Panc1 (cell line): ENCODE results near the gene CCR9. TPM values are rescaled to one million over a fixed set of nuclear protein-coding genes. Genes with fewer than 3 reads are reported as not detected.

Source experiments
- ATAC-seq: fragments of 200-7000 bp; cut with Tn5 transposase; 2 replicates; pipeline ENCODE4 v1.9.1; 2020; ENCODE audit warnings: mild to moderate bottlenecking, moderate library complexity
- BruUV-seq: library from RNA; stranded (reverse); fragments of 400-500 nt; replicated peaks from 2 replicates; lab custom pipeline; 2021; lab: Mats Ljungman, UMichigan
- CTCF ChIA-PET: fragments of 300-600 bp; sonication (Branson Sonifier 250); formaldehyde crosslinking; loops from one replicate; lab custom pipeline; 2022; ENCODE audit warnings: antibody characterized with exemption; lab: Charles Lee
- POLR2A ChIA-PET: fragments of 300-600 bp; sonication (Branson Sonifier 250); formaldehyde crosslinking; loops from one replicate; lab custom pipeline; 2022; ENCODE audit warnings: antibody characterized with exemption; lab: Charles Lee
- DNase-seq: peaks from one replicate; pipeline ENCODE4 v3.0.0-alpha.2; 2010; ENCODE audit warnings: low read depth, low spot score
- H3K27ac ChIP-seq: 2 replicates; pipeline ENCODE4 v1.5.1; 2011; ENCODE audit warnings: mild to moderate bottlenecking, low read length, inconsistent platforms
- H3K27me3 ChIP-seq: fragments of 200-500 bp; sonication (Bioruptor generic); 2 replicates; pipeline ENCODE4 v1.6.0; 2014; ENCODE audit warnings: low read length, inconsistent platforms; ENCODE audit not compliant: control insufficient read depth, insufficient read depth
- H3K36me3 ChIP-seq: fragments of 200-500 bp; sonication (Bioruptor generic); 2 replicates; pipeline ENCODE4 v1.5.1; 2014; ENCODE audit warnings: inconsistent platforms, mild to moderate bottlenecking, low read length, moderate library complexity; ENCODE audit not compliant: control insufficient read depth, insufficient read depth
- H3K4me1 ChIP-seq: 2 replicates; pipeline ENCODE4 v1.5.1; 2011; ENCODE audit warnings: inconsistent platforms, mild to moderate bottlenecking, low read length, moderate library complexity; ENCODE audit not compliant: control insufficient read depth, insufficient read depth
- H3K4me3 ChIP-seq, 2 experiments: 2 replicates each; pipeline ENCODE4 v1.5.1; 2011 to 2012; ENCODE audit warnings: low read depth in 2 of 2, low read length in 2 of 2, mild to moderate bottlenecking in 2 of 2, inconsistent platforms in 1 of 2, moderate library complexity in 1 of 2
- H3K9me3 ChIP-seq: fragments of 200-500 bp; sonication (Bioruptor generic); 2 replicates; pipeline ENCODE4 v1.5.1; 2014; ENCODE audit warnings: low read depth, mild to moderate bottlenecking, inconsistent platforms, low read length, moderate library complexity; ENCODE audit not compliant: control insufficient read depth, insufficient read depth
- CTCF ChIP-seq: fragments of 450-650 bp; IDR thresholded peaks from 2 replicates; pipeline ENCODE4 v1.5.1; 2017; ENCODE audit warnings: mild to moderate bottlenecking
- POLR2AphosphoS5 ChIP-seq: IDR thresholded peaks from 2 replicates; pipeline ENCODE4 v1.6.1; 2012; ENCODE audit warnings: mild to moderate bottlenecking, low read depth, low read length, moderate library complexity
- REST ChIP-seq, 2 experiments: IDR thresholded peaks; 2 replicates each; pipeline ENCODE4 v1.6.1; 2011 to 2012; ENCODE audit warnings: low read depth in 2 of 2, control low read depth in 1 of 2, low read length in 1 of 2, mild to moderate bottlenecking in 1 of 2, moderate library complexity in 1 of 2; ENCODE audit not compliant: insufficient read depth in 1 of 2
- SIN3A ChIP-seq: IDR thresholded peaks from 2 replicates; pipeline ENCODE4 v1.6.1; 2012; ENCODE audit warnings: low read depth, mild to moderate bottlenecking, low read length, moderate library complexity, borderline replicate concordance; ENCODE audit not compliant: insufficient read depth
- TCF7L2 ChIP-seq: IDR thresholded peaks from 2 replicates; pipeline ENCODE4 v1.6.1; 2011; ENCODE audit warnings: mild to moderate bottlenecking, low read depth, low read length, inconsistent platforms
- in situ Hi-C: cut with HindIII; loops from 2 replicates; pipeline ENCODE4 v1.10.0; 2016; ENCODE audit warnings: low sequenced_read_pairs, low pct_unique_long_range_greater_than_20kb
- intact Hi-C: fragments of 100-400 bp; cut with micrococcal nuclease; formaldehyde crosslinking; loops from one replicate; pipeline ENCODE4 v1.10.0; 2022; ENCODE audit not compliant: unreplicated experiment
- total RNA-seq: library from RNA; stranded (reverse); gene quantifications from one replicate; pipeline ENCODE4 v1.2.1, GENCODE V29; 2021; ENCODE audit not compliant: unreplicated experiment

CCR9 gene
- total RNA-seq, 1 experiment from 2014 or later = not detected

- Histone ChIP-seq H3K4me3 (no peak overlapping the region), H3K4me1 (no peaks in the 10 kb centered on the region), H3K27me3 (no peaks in the 10 kb centered on the region), H3K36me3 (no peaks in the 10 kb centered on the region), H3K9me3 (no peaks in the 10 kb centered on the region), H3K27ac (no peak overlapping the region)
- ChIA-PET POLR2A (no interaction called here), CTCF (no interaction called here)
- BruUV-seq = no TSS peak
- ATAC-seq (no peak), DNase-seq (no peak)
- intact Hi-C loops = no loop called here
- TF ChIP-seq POLR2AphosphoS5 = no peak
- no peak for TF ChIP-seq SIN3A
- in situ Hi-C loops = no loop called here
These were observed 28.2 kb downstream of the CCR9 start for GRCh38 chr3:45914362-45915058.

- no TSS peak for BruUV-seq
- H3K36me3 ChIP-seq = no peaks in the 10 kb centered on the region
- H3K27ac ChIP-seq = no peak overlapping the region
- no peaks in the 10 kb centered on the region for H3K4me1 ChIP-seq
- ChIA-PET POLR2A (no interaction called here), CTCF (no interaction called here)
- H3K27me3 ChIP-seq = no peaks in the 10 kb centered on the region
- no peaks in the 10 kb centered on the region for H3K9me3 ChIP-seq
- in situ Hi-C loops (no loop called here), intact Hi-C loops (no loop called here)
- no peak overlapping the region for H3K4me3 ChIP-seq
- ATAC-seq (no peak), DNase-seq (no peak)
- TF ChIP-seq TCF7L2 = no peak
- TF ChIP-seq SIN3A = no peak
- TF ChIP-seq POLR2AphosphoS5 = no peak
- TF ChIP-seq REST (IDR thresholded peaks at IDR 0.05; ENCODE audit: insufficient read depth in 1 of 2, low read depth in 2 of 2, low read length in 1 of 2) = no peak
- TF ChIP-seq CTCF = no peak
These were observed 28.7 kb downstream of the CCR9 start for GRCh38 chr3:45915059-45915439.

- Histone ChIP-seq H3K9me3 (no peaks in the 10 kb centered on the region), H3K36me3 (no peaks in the 10 kb centered on the region), H3K27ac (no peak overlapping the region), H3K27me3 (no peaks in the 10 kb centered on the region), H3K4me1 (no peaks in the 10 kb centered on the region), H3K4me3 (no peak overlapping the region)
- BruUV-seq = no TSS peak
- DNase-seq (no peak), ATAC-seq (no peak)
- in situ Hi-C loops = no loop called here
- intact Hi-C loops = no loop called here
- ChIA-PET POLR2A (no interaction called here), CTCF (no interaction called here)
- TF ChIP-seq POLR2AphosphoS5 = no peak
- TF ChIP-seq REST (IDR thresholded peaks at IDR 0.05; ENCODE audit: insufficient read depth in 1 of 2, low read depth in 2 of 2, low read length in 1 of 2) = no peak
- no peak for TF ChIP-seq SIN3A
- TF ChIP-seq TCF7L2 = no peak
- no peak for TF ChIP-seq CTCF
These were observed 29.3 kb downstream of the CCR9 start for GRCh38 chr3:45915518-45916231.
